ENCODE measurements around the gene SCN5A. TPM values are rescaled to one million over a fixed set of nuclear protein-coding genes. Genes with fewer than 3 reads are reported as not detected.

The SCN5A gene
- total RNA-seq, 1 donor from 2014 or later = 0.25 TPM

- H3K4me1 Mint-ChIP-seq (ENCODE audit: low read depth) = no peaks in the 10 kb centered on the region
- no peak overlapping the region for H3K27ac Mint-ChIP-seq (ENCODE audit: unreplicated experiment)
- H3K27me3 Mint-ChIP-seq (ENCODE audit: low read depth) = peaks cover 6% of the 10 kb centered on the region
- TF ChIP-seq CTCF (IDR thresholded peaks at IDR 0.05) = peak; percentile 40
- no peaks in the 10 kb centered on the region for H3K9me3 Mint-ChIP-seq (ENCODE audit: low read depth)
- no peak overlapping the region for H3K4me3 Mint-ChIP-seq (ENCODE audit: unreplicated experiment)
- H3K36me3 Mint-ChIP-seq (ENCODE audit: low read depth) = no peaks in the 10 kb centered on the region
- no peak for DNase-seq (ENCODE audit: low spot score)
Measured at GRCh38 chr3:38627956-38628355, 21.5 kb downstream of the SCN5A start.

DNA sequence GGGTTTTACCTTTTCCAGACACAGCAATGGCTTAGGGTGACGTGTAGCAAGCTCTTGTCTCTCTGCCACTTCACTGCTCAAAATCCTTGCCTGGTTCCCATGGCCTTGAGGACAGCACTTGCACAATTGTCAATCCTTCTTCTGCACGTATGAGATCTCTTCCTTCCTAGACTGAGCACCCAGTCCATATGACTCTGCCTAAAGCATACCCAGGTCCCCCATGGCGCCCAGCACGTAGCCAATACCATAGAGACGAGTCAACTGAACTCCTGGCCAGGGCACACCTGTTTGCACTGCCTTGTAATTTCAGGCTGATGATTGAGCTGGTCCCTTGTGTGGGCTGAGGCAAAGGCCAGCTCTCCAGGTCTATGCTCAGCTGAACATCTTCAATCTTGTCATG is 23.3 kb downstream of the SCN5A start:
- peaks cover 6% of the 10 kb centered on the region for H3K27me3 Mint-ChIP-seq (ENCODE audit: low read depth)
- no peak for DNase-seq (ENCODE audit: low spot score)
- no peak overlapping the region for H3K4me3 Mint-ChIP-seq (ENCODE audit: unreplicated experiment)
- H3K9me3 Mint-ChIP-seq (ENCODE audit: low read depth) = no peaks in the 10 kb centered on the region
- TF ChIP-seq CTCF (IDR thresholded peaks at IDR 0.05) = no peak
- H3K27ac Mint-ChIP-seq (ENCODE audit: unreplicated experiment) = no peak overlapping the region
- no peaks in the 10 kb centered on the region for H3K4me1 Mint-ChIP-seq (ENCODE audit: low read depth)
- no peaks in the 10 kb centered on the region for H3K36me3 Mint-ChIP-seq (ENCODE audit: low read depth)

GRCh38 chr3:38623539-38623938 is 25.9 kb downstream of the SCN5A start:
- no peak overlapping the region for H3K27ac Mint-ChIP-seq (ENCODE audit: unreplicated experiment)
- no peak overlapping the region for H3K4me3 Mint-ChIP-seq (ENCODE audit: unreplicated experiment)
- H3K36me3 Mint-ChIP-seq (ENCODE audit: low read depth) = no peaks in the 10 kb centered on the region
- H3K9me3 Mint-ChIP-seq (ENCODE audit: low read depth) = no peaks in the 10 kb centered on the region
- no peaks in the 10 kb centered on the region for H3K4me1 Mint-ChIP-seq (ENCODE audit: low read depth)
- TF ChIP-seq CTCF (IDR thresholded peaks at IDR 0.05) = no peak
- DNase-seq (ENCODE audit: low spot score) = no peak
- peaks cover 3% of the 10 kb centered on the region for H3K27me3 Mint-ChIP-seq (ENCODE audit: low read depth)

DNA sequence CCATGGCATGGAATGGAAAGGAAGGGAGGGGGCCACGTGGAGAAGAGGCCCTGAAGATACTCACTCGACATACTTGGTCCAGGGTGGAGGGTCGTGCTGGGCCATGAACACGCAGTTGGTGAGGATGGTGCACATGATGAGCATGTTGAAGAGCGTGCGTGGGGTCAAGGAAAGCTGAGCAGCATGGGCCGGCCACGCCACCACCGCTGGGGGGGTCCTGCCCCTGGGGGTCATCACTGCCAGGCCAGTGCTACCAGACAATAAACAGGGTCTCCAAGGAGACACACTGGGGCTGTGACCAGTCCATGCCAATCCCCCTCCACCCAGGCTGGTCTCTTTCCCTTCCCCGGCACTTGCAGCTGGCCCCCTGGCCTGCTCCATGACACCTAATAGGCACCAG is 27.2 kb downstream of the SCN5A start:
- H3K27ac Mint-ChIP-seq (ENCODE audit: unreplicated experiment) = no peak overlapping the region

GRCh38 chr3:38620236-38620635 is 29.3 kb downstream of the SCN5A start:
- TF ChIP-seq CTCF (IDR thresholded peaks at IDR 0.05) = no peak
- Mint-ChIP-seq H3K27me3 (ENCODE audit: low read depth) (peaks cover 11% of the 10 kb centered on the region), H3K27ac (ENCODE audit: unreplicated experiment) (no peak overlapping the region), H3K36me3 (ENCODE audit: low read depth) (no peaks in the 10 kb centered on the region), H3K9me3 (ENCODE audit: low read depth) (no peaks in the 10 kb centered on the region), H3K4me3 (ENCODE audit: unreplicated experiment) (no peak overlapping the region), H3K4me1 (ENCODE audit: low read depth) (no peaks in the 10 kb centered on the region)
- peak; percentile 14 for DNase-seq (ENCODE audit: low spot score)

More for the DNA sequence above, 27.2 kb downstream of the SCN5A start:
- Mint-ChIP-seq H3K27me3 (ENCODE audit: low read depth) (peaks cover 10% of the 10 kb centered on the region), H3K4me3 (ENCODE audit: unreplicated experiment) (no peak overlapping the region), H3K4me1 (ENCODE audit: low read depth) (no peaks in the 10 kb centered on the region), H3K9me3 (ENCODE audit: low read depth) (no peaks in the 10 kb centered on the region), H3K36me3 (ENCODE audit: low read depth) (no peaks in the 10 kb centered on the region)
- no peak for DNase-seq (ENCODE audit: low spot score)
- no peak for TF ChIP-seq CTCF (IDR thresholded peaks at IDR 0.05)

All from chondrocyte (in vitro differentiated cells).